M059J (cell line): ENCODE data around the gene PIP4K2B. TPM values are rescaled to one million over a fixed set of nuclear protein-coding genes. Genes with fewer than 3 reads are reported as not detected.

Experiments used
- DNase-seq: peaks from one replicate; pipeline ENCODE4 v3.0.0-alpha.2; 2012; ENCODE audit warnings: low read depth
- total RNA-seq: library from RNA; depleted of rRNA; stranded (reverse); fragments of >200 nt; shearing (Covaris generic); gene quantifications from 2 replicates; pipeline ENCODE4 v1.2.3, GENCODE V29; 2014

The PIP4K2B gene
- total RNA-seq, 1 experiment from 2014 or later: 45.4 TPM

DNA sequence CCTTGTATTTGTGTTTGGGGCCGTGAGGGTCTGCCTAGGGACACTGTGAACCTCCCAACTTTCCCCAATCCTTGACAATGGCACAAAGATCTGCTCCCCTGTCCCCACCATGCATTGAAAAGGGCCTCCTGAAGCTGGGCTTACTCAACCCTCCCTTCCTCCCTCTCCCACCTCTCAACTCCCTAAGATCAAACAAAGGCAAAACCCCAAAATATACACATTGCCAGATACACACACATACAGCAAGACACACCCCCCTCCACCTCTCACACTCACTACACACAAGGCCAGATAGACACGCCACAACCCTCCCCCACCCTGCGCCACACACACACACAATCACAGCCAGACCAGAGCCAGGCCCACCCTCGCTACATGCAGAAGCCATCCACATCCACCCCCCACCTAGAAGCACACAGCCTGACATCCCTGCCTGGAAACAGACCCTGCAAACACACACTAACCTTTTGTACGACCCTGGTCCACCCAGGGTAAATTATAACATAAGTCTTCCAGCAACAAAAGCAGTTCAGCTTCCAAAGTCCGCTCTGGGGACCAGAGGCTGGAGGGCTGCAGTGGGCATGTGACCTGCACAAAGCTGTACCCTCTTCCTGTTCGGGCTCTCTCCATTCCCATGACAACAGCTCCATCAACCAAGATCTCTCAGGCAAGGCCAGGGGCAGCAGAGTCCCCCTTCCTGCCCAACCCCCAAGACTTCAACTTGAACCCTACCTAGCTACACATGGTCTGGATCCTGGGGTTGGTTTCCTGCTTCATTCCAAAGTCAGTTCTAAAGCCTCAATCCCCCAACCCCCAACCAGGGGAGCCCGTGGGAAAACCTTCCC, 53.1 kb downstream of the PIP4K2B start:
- no peak for DNase-seq

- no peak for DNase-seq
Measured at GRCh38 chr17:38745545-38745944, 53.8 kb downstream of the PIP4K2B start.

DNA sequence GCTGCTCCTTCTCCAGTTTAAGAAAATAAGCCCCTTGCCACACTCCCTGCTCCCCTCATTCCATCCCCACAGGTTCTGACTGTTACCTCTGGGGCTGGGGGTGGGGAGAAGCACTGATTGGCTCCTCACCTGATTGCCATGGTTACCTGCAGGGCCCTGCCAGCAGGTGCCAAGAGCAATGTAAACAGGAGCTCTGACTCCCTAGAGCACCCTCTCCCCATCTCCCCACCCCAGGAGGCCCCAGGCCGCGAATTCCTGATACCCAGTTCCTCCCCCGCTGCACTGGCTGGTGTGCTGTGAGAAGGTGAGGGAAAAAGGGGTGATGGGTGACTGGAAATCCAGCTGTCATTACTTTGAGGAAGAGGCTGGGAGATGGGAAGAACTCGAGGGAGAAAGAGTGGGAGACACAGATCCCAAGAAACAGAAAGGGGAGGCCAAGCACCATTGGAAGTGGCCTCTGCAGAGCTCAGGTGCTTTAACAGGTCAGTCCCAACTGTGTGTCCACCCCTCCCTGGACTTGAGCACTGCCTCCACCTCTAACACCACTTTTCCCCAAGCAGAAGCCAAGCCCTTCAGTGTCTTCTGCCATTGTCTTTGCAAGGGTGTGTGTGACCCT, 55.7 kb downstream of the PIP4K2B start:
- no peak for DNase-seq

DNA sequence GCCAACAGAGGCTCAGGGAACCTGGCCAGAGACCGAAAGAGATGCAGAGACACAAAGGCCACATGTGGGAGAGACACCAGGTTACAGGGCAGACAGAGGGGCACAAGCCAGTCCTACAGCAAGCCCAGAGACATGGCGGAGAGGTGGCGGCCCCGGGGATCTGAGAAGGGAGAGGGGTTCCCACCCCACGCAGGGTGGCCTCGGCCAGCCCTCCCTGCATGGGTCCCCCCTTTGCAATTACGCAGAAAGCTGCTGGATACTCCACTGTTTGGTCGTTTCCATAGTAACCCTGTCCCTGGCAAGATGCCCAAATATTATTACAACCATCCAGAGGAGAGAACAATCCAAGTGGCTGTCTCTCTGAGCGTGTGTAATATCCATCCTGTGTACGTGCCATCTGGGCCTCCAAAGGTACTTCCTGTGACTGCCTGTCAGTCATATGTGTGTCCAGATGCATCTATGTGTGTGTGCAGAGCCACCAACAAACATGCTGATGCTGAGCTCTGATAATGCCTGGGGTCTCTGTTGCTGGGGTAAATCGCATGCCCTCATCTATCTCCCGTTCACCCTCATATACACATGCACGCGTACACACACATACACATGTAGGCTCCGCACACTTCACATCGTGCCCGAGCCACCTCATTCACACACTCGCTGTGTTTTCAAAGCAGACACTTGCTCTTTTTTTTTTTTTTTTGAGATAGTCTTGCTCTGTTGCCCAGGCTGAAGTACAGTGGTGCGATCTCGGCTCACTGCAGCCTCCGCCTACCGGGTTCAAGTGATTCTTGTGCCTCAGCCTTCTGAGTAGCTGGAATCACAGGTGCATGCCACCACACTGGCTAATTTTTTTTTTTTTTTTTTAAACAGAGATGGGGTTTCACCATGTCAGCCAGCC, 56.7 kb downstream of the PIP4K2B start:
- peak; percentile 49 for DNase-seq

DNA sequence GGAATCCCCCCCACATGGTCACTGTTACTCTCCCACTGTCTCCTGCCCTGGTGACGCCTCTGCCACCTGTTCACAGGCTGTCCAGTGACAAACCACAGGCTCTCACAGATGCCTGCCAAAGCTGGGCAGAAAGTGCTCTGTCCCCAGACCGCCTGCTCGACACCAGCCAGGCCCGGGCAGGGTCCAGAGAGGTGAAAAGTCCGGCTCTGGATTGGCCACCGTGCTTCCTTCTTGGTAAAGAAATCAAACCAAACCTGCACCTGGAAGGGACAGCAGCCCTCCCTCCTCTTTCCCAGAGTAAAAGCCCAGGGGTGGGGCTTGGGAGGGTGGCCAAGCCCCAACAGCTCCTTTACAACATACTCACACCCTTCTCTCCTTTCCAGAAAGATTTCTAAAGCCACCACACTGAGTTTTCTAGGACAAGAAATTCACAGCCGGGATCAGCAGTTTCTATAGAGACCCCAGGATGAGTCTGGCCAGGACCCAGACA, 57.4 kb downstream of the PIP4K2B start:
- DNase-seq: no peak

- no peak for DNase-seq
Measured at GRCh38 chr17:38741461-38741860, 57.9 kb downstream of the PIP4K2B start.

DNA sequence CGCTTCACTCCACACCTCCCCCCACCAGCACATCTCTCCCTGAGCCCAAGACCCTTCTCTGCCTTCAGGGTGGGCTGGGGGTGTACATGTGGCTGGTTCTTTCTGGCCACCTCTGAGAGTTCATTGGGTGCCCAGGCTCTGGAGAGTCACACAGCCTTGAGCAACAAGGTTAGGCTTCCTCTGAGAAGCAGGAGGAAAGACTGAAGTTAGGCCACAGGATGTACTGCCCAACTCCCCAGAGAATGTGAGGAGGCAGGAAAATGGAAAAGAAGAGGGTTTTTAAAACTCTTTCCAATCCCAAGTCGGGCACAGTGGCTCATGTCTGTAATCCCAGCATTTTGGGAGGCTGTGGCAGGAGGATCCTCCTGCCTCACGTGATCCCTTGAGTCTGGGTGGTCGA, 58.5 kb downstream of the PIP4K2B start:
- DNase-seq: no peak

GRCh38 chr17:38740044-38740443, 59.3 kb downstream of the PIP4K2B start:
- no peak for DNase-seq

GRCh38 chr17:38739305-38739704, 60.1 kb downstream of the PIP4K2B start:
- DNase-seq: no peak

DNA sequence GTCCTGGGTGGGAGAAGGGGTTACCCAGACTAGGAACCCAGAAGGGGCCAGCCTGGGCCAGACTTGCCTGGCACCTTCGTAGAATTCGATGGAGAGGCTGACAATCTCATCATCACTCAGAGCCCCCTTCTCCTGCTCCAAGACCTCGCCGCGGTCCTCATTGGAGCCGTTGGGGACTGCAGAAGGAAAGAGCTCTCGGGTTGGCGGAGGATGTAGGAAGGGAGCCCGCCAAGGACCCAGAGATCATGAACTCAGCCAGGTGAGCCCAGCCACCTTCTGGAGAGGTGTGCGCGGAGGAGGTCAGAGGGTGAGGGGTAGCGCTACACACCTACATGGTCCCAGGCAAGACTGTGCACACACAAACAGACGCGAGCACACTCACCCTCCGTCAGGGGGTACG, 60.7 kb downstream of the PIP4K2B start:
- DNase-seq: no peak

DNA sequence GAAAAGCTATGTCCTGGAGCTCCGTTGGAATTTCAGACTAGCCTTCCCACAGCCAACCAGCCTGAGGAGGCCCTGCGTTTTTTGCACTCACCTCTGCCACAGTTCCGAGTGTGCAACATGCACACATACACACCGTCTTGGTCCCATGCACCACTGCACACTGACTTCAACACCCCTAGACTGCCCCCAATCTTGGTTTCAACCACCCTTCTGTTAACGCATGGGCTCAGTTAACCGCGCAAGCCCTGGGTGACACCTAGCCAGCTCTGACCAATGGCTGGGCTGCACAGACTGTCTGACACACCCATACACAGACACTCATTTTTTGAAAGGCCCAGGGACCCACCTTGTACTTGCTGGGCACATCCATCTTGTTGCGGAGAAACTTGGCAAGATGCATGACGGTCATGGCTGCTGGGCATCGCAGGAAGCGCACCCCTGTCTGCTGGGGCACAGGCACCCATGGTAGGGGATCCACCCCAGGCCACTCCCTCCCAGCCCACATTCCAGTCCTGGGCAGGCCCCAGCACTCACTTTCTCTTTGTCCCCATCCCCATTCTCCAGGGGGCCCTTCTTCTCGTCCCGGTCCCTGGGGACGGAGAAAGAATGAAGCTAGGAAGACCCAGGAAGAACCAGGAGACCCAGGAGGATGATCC, 61.2 kb downstream of the PIP4K2B start:
- no peak for DNase-seq

DNA sequence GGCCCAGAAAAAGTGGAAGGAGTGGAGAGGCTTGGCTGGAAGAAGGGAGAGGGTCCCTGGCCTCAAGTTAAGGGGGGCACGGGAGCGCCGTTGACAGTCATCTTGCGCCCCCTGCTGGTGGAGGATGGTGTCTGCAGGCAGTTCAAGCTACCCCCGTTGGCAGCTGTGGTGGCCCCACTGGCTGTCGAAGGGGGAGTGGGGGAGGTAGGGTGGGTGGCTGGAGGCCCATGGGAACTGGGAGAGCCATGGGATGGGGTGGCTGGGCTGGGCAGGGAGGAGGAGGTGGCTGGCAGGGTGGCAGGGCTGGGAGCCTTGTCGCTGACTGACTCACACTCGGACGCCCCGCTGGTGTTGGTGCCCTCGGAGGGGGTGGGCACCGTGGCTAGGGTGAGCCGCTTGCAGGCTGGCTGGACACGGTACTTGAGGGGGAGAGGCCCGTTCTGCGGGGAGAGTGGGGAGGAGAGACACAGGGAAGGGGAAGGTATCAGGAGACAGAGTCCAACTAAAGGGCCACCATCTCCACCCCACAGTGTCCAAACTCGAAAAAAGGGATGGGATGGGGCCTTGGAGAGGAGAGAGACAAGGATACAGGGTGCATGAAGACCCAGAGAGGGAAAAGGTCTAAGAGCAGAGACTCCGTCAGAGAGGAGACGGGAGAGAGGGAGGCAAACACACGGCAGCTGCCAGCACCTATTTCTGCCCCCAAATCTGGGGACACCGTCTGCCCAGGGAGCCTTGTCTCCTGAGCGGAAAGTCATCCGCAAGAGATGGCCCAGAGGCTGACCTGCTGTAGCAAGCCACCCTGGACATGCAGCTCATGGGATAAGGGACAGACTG, 64.0 kb downstream of the PIP4K2B start:
- DNase-seq: no peak

DNA sequence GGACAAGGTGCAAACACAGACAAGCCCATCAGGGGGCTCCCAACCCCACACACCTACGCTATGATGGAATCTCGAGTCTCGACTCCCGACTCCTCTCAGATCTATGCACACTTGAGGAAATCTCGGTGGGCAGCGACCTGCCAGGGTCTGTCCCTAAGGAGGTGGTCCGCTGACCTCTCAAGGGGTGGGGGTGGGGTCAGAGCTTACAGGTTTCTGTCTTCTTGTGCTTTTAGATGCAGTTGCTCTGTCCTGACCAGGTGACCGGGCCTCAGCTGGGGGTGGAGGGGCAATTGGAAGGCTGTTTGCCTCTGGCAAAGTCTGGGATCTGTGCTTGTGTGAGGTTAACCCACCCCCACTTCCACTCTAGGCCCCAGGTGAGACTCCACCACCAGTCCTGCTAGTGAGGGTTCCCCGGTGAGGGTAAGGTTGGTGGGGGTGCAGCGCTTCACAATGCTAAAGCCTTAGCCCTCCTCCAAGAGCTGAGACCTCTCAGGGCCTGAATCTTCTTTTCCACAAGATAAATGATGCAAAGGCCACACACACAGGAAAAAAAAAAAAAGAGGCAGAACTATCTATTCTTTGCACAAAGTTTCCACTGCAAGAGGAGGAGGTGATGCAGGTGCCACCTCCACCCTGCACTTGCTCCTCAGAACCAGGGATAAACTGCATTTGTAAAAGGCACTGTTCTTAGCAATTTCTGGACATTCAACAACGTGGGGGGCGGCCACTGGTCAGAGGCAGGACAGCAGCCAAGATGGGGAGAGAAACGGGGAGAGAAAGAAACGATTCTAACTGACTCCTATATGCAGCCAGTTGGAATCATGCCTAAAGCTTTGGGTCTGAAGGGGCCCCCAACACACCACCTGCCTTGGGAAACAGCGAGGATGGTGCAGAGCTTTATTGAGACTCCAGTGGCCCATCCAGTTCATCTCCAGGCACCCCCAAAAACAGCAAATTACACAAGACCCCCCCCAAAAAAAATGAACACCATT, 65.1 kb downstream of the PIP4K2B start:
- DNase-seq: peak; percentile 38

DNA sequence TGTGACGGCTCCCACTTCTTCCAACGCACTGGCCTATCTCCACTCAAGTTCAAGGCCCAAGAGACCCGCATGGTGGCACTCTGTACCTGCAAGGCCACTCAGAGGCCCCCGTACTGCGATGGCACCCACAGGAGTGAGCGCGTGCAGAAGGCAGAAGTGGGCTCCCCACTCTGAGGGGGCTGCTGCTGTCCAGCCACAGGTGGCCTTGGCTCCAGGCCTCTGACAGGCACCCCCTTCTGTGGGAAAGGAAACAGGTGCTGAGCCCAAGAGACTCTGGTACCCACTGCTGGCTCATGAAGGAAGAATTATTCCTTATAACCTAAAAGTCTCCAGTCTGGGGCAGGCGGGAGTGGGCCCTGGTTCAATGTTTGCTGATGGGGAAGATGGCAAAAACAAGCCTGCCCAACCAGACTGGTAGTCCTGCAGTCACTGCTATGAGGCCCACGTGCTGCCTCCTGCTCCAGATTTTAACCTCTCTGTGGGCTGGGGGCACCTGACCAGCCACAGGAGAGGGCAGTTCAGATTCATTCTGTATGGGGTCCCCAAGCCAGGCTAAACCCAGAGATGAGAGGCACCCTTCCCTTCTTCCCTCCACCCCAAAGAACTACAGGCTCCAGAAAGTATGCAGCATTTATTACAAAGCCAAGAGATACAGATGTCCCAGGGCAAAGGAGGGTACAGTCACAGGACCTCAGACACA, 65.9 kb downstream of the PIP4K2B start:
- no peak for DNase-seq

GRCh38 chr17:38732376-38733281, 66.7 kb downstream of the PIP4K2B start:
- DNase-seq: no peak

DNA sequence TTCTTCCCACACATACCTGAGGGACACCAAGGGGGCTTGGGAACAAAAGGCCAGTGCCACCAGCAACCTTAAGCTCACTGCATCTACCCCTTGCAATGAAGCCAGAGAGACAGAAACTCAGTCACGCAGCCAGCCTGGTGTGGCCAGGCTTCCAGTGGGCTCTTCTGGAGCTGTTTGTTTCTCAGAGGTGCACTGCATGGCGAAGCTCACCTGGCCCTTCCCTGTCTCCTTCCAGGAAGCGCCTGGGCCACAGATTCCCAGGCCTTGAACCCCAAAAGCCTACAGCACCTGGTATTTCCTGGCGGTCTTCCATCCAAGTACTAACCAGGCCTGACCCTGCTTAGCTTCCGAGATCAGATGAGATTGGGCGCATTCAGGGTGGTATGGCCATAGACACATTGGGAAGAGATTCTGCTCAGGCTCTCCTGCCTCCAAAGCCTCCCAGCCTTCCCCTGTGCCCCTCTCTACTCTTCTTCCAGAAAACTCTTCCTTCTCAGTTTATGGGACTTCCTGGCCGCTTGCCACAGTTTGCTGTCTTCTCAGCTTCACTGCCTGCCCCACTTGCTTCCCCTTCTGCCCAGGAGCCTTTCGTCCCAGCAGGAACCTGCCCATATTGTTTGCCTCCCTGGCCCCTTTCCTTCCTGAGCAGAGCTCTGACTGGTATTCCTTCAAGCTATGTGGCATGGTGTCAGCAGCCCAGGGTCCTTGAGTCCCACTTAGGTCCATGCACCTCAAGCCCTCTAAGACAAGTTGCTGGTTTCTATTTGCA, 67.6 kb downstream of the PIP4K2B start:
- no peak for DNase-seq
